Right lobe of liver (tissue), 6 donors: Measurements from ENCODE around the gene HOXA13. TPM values are rescaled to one million over a fixed set of nuclear protein-coding genes. Genes with fewer than 3 reads are reported as not detected.
A peak's percentile ranks its signal among the peaks of the same experiment; 100 is the strongest.

ENCODE experiments used
- ATAC-seq, 4 donors: fragments of 200-7000 bp; cut with Tn5 transposase; one replicate each; pipeline ENCODE4 v1.9.1; 2020; ENCODE audit warnings: mild to moderate bottlenecking in 4 of 4, moderate library complexity in 4 of 4
- DNase-seq, 3 donors: peaks; one replicate each; pipeline ENCODE4 v3.0.0-alpha.2; 2020
- H3K27ac ChIP-seq, 3 donors: fragments of 200-600 bp; one replicate each; pipeline ENCODE4 v1.8.0; 2022
- H3K27me3 ChIP-seq, 2 donors: fragments of 200-600 bp; one replicate each; pipeline ENCODE4 v1.8.0; 2022
- H3K36me3 ChIP-seq, 4 donors: fragments of 200-600 bp; sonication (generic) in 1 of 4; one replicate each; pipeline versions ENCODE4 v1.5.1 to v1.8.0; 2017 to 2022; ENCODE audit warnings: control low read depth in 1 of 4
- H3K4me1 ChIP-seq, 4 donors: fragments of 200-600 bp; sonication (generic) in 1 of 4; one replicate each; pipeline versions ENCODE4 v1.5.1 to v1.8.0; 2017 to 2022; ENCODE audit warnings: control low read depth in 1 of 4
- H3K4me3 ChIP-seq, 3 donors: fragments of 200-600 bp; one replicate each; pipeline ENCODE4 v1.8.0; 2022
- H3K9me3 ChIP-seq, 4 donors: fragments of 200-600 bp; sonication (generic) in 1 of 4; one replicate each; pipeline versions ENCODE4 v1.5.1 to v1.8.0; 2017 to 2022; ENCODE audit warnings: control low read depth in 1 of 4
- POLR2A ChIP-seq: fragments of 450-650 bp; IDR thresholded peaks from one replicate; pipeline ENCODE4 v1.6.1; 2017; ENCODE audit warnings: antibody characterized with exemption, mild to moderate bottlenecking
- WGBS: methylation state at CpG from one replicate; pipeline ENCODE4 v1.1.6; 2018; ENCODE audit warnings: low coverage, low lambda C conversion rate; ENCODE audit not compliant: insufficient coverage; ENCODE audit errors: missing lambda C conversion rate; 5-methylcytosine and 5-hydroxymethylcytosine counted together
- intact Hi-C, 2 donors: fragments of 100-400 bp; cut with DNase I; formaldehyde crosslinking; loops; one replicate each; pipeline versions ENCODE4 v1.11.2 to v1.14.1; 2022
- total RNA-seq, 6 experiments: library from RNA; depleted of rRNA in 2 of 6; stranded (reverse); fragments of >200 nt in 2 of 6; fragmentation: NEBNext Ultra II Directional in 3 of 6; extraction: Animal tissue kit (Norgen Biotek cat#: 25700) in 3 of 6; gene quantifications; one replicate each; pipeline versions ENCODE4 v1.1.0 to v1.2.4, GENCODE V29; 2016 to 2023
- TF ChIP-seq, protein P1 (sequence below), 4 donors: fragments of 200-600 bp in 3 of 4; fragments of 450-650 bp in 1 of 4; IDR thresholded peaks; one replicate each; pipeline versions ENCODE4 v1.5.1 to v1.8.0; 2016 to 2022; ENCODE audit warnings: antibody characterized with exemption in 4 of 4, mild to moderate bottlenecking in 2 of 4
- donor health status: DM: no; HTN: yes; CAD: no.
- donor health status: DM: no; HTN: no; CAD: no.
- donor health status: DM: no; HTN: no; CAD: no.
- donor health status: DM: no; HTN: yes; CAD: no.
- donor health status: DM: no; HTN: yes; CAD: no.

The HOXA13 gene
- total RNA-seq, 6 experiments from 2014 or later = not detected

GRCh38 chr7:27194686-27195379 is 5.1 kb downstream of the HOXA13 start:
- Histone ChIP-seq H3K27me3 (peaks cover 37 to 84% of the 10 kb centered on the region in 2 donors), H3K36me3 (no peaks in the 10 kb centered on the region), H3K27ac (no peak overlapping the region), H3K4me3 (no peak overlapping the region), H3K9me3 (no peaks in the 10 kb centered on the region), H3K4me1 (peaks cover 0 to 12% (median 5%) of the 10 kb centered on the region in 4 donors)
- no peak for ATAC-seq
- WGBS = 21% methylated on average over 9 of the region's 9 CpGs
- intact Hi-C loops = no loop called here
- no peak for DNase-seq
- TF ChIP-seq, protein P1, sequence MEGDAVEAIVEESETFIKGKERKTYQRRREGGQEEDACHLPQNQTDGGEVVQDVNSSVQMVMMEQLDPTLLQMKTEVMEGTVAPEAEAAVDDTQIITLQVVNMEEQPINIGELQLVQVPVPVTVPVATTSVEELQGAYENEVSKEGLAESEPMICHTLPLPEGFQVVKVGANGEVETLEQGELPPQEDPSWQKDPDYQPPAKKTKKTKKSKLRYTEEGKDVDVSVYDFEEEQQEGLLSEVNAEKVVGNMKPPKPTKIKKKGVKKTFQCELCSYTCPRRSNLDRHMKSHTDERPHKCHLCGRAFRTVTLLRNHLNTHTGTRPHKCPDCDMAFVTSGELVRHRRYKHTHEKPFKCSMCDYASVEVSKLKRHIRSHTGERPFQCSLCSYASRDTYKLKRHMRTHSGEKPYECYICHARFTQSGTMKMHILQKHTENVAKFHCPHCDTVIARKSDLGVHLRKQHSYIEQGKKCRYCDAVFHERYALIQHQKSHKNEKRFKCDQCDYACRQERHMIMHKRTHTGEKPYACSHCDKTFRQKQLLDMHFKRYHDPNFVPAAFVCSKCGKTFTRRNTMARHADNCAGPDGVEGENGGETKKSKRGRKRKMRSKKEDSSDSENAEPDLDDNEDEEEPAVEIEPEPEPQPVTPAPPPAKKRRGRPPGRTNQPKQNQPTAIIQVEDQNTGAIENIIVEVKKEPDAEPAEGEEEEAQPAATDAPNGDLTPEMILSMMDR (IDR thresholded peaks at IDR 0.05) = no peak
- no peak for TF ChIP-seq POLR2A

GRCh38 chr7:27194002-27194352 is 5.9 kb downstream of the HOXA13 start:
- 34% methylated on average over 2 of the region's 2 CpGs for WGBS
- H3K9me3 ChIP-seq = no peaks in the 10 kb centered on the region
- TF ChIP-seq POLR2A = no peak
- TF ChIP-seq, protein P1 (IDR thresholded peaks at IDR 0.05) = no peak
- H3K27ac ChIP-seq = no peak overlapping the region
- H3K27me3 ChIP-seq = peaks cover 36 to 87% of the 10 kb centered on the region in 2 donors
- intact Hi-C loops = no loop called here
- DNase-seq (no peak), ATAC-seq (no peak)
- H3K4me3 ChIP-seq = no peak overlapping the region
- no peaks in the 10 kb centered on the region for H3K36me3 ChIP-seq
- peaks cover 0 to 15% (median 5%) of the 10 kb centered on the region in 4 donors for H3K4me1 ChIP-seq

GRCh38 chr7:27193335-27194001 is 6.4 kb downstream of the HOXA13 start:
- WGBS = 16% methylated on average over 29 of the region's 29 CpGs
- intact Hi-C loops = no loop called here
- no peak overlapping the region for H3K27ac ChIP-seq

GRCh38 chr7:27192546-27193334 is 7.2 kb downstream of the HOXA13 start:
- no peaks in the 10 kb centered on the region for H3K36me3 ChIP-seq
- no peak overlapping the region for H3K27ac ChIP-seq
- H3K4me1 ChIP-seq = peaks cover 0 to 24% (median 5%) of the 10 kb centered on the region in 4 donors
- no peak overlapping the region for H3K4me3 ChIP-seq
- TF ChIP-seq POLR2A = no peak
- TF ChIP-seq, protein P1 (IDR thresholded peaks at IDR 0.05) = no peak
- intact Hi-C loops = no loop called here
- peak in 1 of 3 donors; percentile 47 for DNase-seq
- peaks cover 31 to 87% of the 10 kb centered on the region in 2 donors for H3K27me3 ChIP-seq
- WGBS = 3% methylated on average over 13 of the region's 78 CpGs
- ATAC-seq = peak; percentile 23 to 40 (median 31)
- no peaks in the 10 kb centered on the region for H3K9me3 ChIP-seq

More at GRCh38 chr7:27193335-27194001, 6.4 kb downstream of the HOXA13 start:
- H3K4me3 ChIP-seq = no peak overlapping the region
- no peaks in the 10 kb centered on the region for H3K9me3 ChIP-seq
- H3K27me3 ChIP-seq = peaks cover 31 to 87% of the 10 kb centered on the region in 2 donors
- DNase-seq (no peak), ATAC-seq (no peak)
- peaks cover 0 to 18% (median 5%) of the 10 kb centered on the region in 4 donors for H3K4me1 ChIP-seq
- TF ChIP-seq POLR2A = no peak
- TF ChIP-seq, protein P1 (IDR thresholded peaks at IDR 0.05) = no peak
- H3K36me3 ChIP-seq = no peaks in the 10 kb centered on the region
